Breast epithelium (tissue), 4 donors: ENCODE measurements around the gene ASXL2. TPM values are rescaled to one million over a fixed set of nuclear protein-coding genes. Genes with fewer than 3 reads are reported as not detected.
A peak's percentile ranks its signal among the peaks of the same experiment; 100 is the strongest.

Experiments
- DNase-seq, 2 donors: peaks; one replicate each; pipeline ENCODE4 v3.0.0-alpha.2; 2019; ENCODE audit warnings: low spot score in 2 of 2
- H3K27ac ChIP-seq, 2 donors: fragments of 200-600 bp; sonication (generic) in 1 of 2; one replicate each; pipeline ENCODE4 v1.5.1; 2016 to 2019; ENCODE audit warnings: mild to moderate bottlenecking in 1 of 2
- H3K27me3 ChIP-seq, 2 donors: fragments of 200-600 bp; sonication (generic) in 1 of 2; one replicate each; pipeline versions ENCODE4 v1.5.1 to v1.6.0; 2017 to 2019; ENCODE audit warnings: control low read depth in 1 of 2, mild to moderate bottlenecking in 1 of 2
- H3K36me3 ChIP-seq: fragments of 200-600 bp; one replicate; pipeline ENCODE4 v1.5.1; 2019
- H3K4me1 ChIP-seq, 2 donors: fragments of 200-600 bp; sonication (generic); one replicate each; pipeline ENCODE4 v1.5.1; 2016 to 2019; ENCODE audit warnings: control low read depth in 1 of 2
- H3K4me3 ChIP-seq, 3 donors: fragments of 200-600 bp; sonication (generic); 1 replicate in 2 of 3; 2 replicates in 1 of 3; pipeline ENCODE4 v1.5.1; 2016 to 2019; ENCODE audit warnings: mild to moderate bottlenecking in 3 of 3, moderate library complexity in 2 of 3
- H3K9me3 ChIP-seq, 2 donors: fragments of 200-600 bp; sonication (generic) in 1 of 2; one replicate each; pipeline ENCODE4 v1.5.1; 2016 to 2019; ENCODE audit warnings: control low read depth in 1 of 2
- CTCF ChIP-seq, 3 donors: fragments of 450-650 bp; IDR thresholded peaks; one replicate each; pipeline ENCODE4 v1.5.1; 2016 to 2017; ENCODE audit warnings: antibody characterized with exemption in 3 of 3, mild to moderate bottlenecking in 3 of 3, moderate library complexity in 3 of 3
- POLR2A ChIP-seq: fragments of 450-650 bp; IDR thresholded peaks from one replicate; pipeline ENCODE4 v1.6.1; 2016; ENCODE audit warnings: antibody characterized with exemption, mild to moderate bottlenecking, moderate library complexity
- POLR2AphosphoS5 ChIP-seq, 3 donors: sonication (generic); formaldehyde crosslinking; IDR thresholded peaks; one replicate each; pipeline ENCODE4 v1.6.1; 2017; ENCODE audit warnings: antibody characterized with exemption in 3 of 3
- intact Hi-C: fragments of 100-400 bp; cut with DNase I; formaldehyde crosslinking; loops from one replicate; pipeline ENCODE4 v1.15.1; 2023; ENCODE audit warnings: low total_unique reads
- total RNA-seq, 3 donors: library from RNA; depleted of rRNA; stranded (reverse); fragments of >200 nt; gene quantifications; one replicate each; pipeline ENCODE4 v1.1.0, GENCODE V29; 2016

ASXL2 gene
- total RNA-seq, 3 donors from 2014 or later: 16.4 to 18.2 (median 17.4) TPM

GRCh38 chr2:25701801-25702200 is 176.5 kb downstream of the ASXL2 start:
- DNase-seq: no peak
- intact Hi-C loops: no loop called here
- TF ChIP-seq POLR2A (no peak), CTCF (IDR thresholded peaks at IDR 0.05) (no peak), POLR2AphosphoS5 (IDR thresholded peaks at IDR 0.05) (no peak)
- Histone ChIP-seq H3K4me3 (no peak overlapping the region), H3K4me1 (no peaks in the 10 kb centered on the region), H3K27ac (no peak overlapping the region), H3K36me3 (no peaks in the 10 kb centered on the region), H3K9me3 (no peaks in the 10 kb centered on the region), H3K27me3 (no peaks in the 10 kb centered on the region)

GRCh38 chr2:25700221-25700660 is 178.0 kb downstream of the ASXL2 start:
- H3K27ac ChIP-seq: no peak overlapping the region
- H3K4me3 ChIP-seq: no peak overlapping the region
- no peaks in the 10 kb centered on the region for H3K9me3 ChIP-seq
- DNase-seq: no peak
- intact Hi-C loops: no loop called here
- no peaks in the 10 kb centered on the region for H3K27me3 ChIP-seq
- TF ChIP-seq POLR2AphosphoS5 (IDR thresholded peaks at IDR 0.05): no peak
- peak; percentile 63 to 87 (median 67) for TF ChIP-seq CTCF (IDR thresholded peaks at IDR 0.05)
- no peaks in the 10 kb centered on the region for H3K36me3 ChIP-seq
- no peaks in the 10 kb centered on the region for H3K4me1 ChIP-seq

GRCh38 chr2:25699216-25699615 is 179.1 kb downstream of the ASXL2 start:
- H3K9me3 ChIP-seq: no peaks in the 10 kb centered on the region
- no peaks in the 10 kb centered on the region for H3K27me3 ChIP-seq
- H3K36me3 ChIP-seq: no peaks in the 10 kb centered on the region
- no peak overlapping the region for H3K27ac ChIP-seq
- H3K4me1 ChIP-seq: no peaks in the 10 kb centered on the region
- no peak overlapping the region for H3K4me3 ChIP-seq
- intact Hi-C loops: no loop called here
- no peak for TF ChIP-seq POLR2AphosphoS5 (IDR thresholded peaks at IDR 0.05)
- no peak for TF ChIP-seq CTCF (IDR thresholded peaks at IDR 0.05)
- no peak for TF ChIP-seq POLR2A
- DNase-seq: no peak

GRCh38 chr2:25698752-25699151 is 179.5 kb downstream of the ASXL2 start:
- Histone ChIP-seq H3K27me3 (no peaks in the 10 kb centered on the region), H3K4me3 (no peak overlapping the region), H3K9me3 (no peaks in the 10 kb centered on the region), H3K4me1 (no peaks in the 10 kb centered on the region), H3K36me3 (no peaks in the 10 kb centered on the region), H3K27ac (no peak overlapping the region)
- intact Hi-C loops: no loop called here
- no peak for TF ChIP-seq POLR2AphosphoS5 (IDR thresholded peaks at IDR 0.05)
- no peak for TF ChIP-seq POLR2A
- no peak for TF ChIP-seq CTCF (IDR thresholded peaks at IDR 0.05)
- DNase-seq: no peak

GRCh38 chr2:25697559-25698341 is 180.5 kb downstream of the ASXL2 start:
- peak overlapping the region in 1 of 3 donors; percentile 5 for H3K4me3 ChIP-seq
- TF ChIP-seq POLR2A (no peak), CTCF (IDR thresholded peaks at IDR 0.05) (no peak), POLR2AphosphoS5 (IDR thresholded peaks at IDR 0.05) (no peak)
- no peak overlapping the region for H3K27ac ChIP-seq
- H3K4me1 ChIP-seq: no peaks in the 10 kb centered on the region
- H3K9me3 ChIP-seq: no peaks in the 10 kb centered on the region
- no peaks in the 10 kb centered on the region for H3K36me3 ChIP-seq
- no peaks in the 10 kb centered on the region for H3K27me3 ChIP-seq
- intact Hi-C loops: no loop called here
- no peak for DNase-seq
